ENCODE data around the gene GNA12.
"Not testable (repeated sequence)": the region's sequence is repeated elsewhere in the genome, so short reads cannot be mapped to it uniquely, and the experiment has no call there.

Gene GNA12

GRCh38 chr7:2737005-2737743 lies 106.9 kb downstream of the GNA12 start:
- H3K4me3 ChIP-seq (ENCODE audit: low read depth, low read length); DNase-seq (ENCODE audit: low read depth): not testable (repeated sequence)

- no peak for DNase-seq (ENCODE audit: low read depth)
- no peak overlapping the region for H3K4me3 ChIP-seq (ENCODE audit: low read depth, low read length)
Observed at GRCh38 chr7:2736411-2736914, 107.6 kb downstream of the GNA12 start.

GRCh38 chr7:2735744-2736143 lies 108.4 kb downstream of the GNA12 start:
- H3K4me3 ChIP-seq (ENCODE audit: low read depth, low read length), result no peak overlapping the region
- no peak for DNase-seq (ENCODE audit: low read depth)

DNA sequence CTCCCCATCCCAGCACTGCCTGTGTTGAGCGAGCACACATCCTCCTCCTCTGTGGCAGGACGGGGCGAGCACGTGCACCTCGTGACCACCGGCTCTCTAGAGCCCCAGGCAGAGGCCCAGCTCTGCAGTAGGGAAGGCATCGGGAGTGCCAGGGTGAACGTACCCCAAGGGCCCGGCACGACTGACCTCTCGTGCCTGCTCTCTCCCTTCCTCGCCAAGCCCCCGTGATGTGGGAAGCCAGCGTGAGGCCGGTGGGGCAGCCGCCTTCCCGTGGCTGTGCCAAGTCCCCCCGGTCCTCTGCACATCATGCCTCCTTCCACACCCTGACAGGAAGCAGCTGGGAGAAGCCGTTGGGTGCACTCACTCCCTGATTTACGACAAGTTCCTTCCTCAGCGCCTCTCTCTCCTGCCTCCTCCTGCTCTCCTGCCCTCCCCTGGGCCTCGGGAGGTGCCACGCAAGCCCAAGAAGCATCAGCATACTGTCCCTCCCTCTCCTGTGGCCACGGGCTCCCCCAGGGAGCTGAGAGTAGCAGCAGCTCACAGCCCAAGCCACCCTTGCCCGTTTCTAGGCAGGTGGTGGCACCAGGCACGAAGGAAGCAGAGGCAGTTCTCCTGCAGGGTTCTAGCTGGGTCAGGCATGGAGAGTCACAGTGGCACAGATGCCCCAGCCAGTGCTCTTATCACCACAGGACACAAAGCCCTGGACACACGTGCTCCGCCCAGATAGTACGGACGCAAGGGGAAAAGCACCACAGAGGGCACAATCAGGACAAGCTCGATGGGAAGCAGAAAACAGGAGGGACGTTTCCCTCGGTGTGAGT lies 109.1 kb downstream of the GNA12 start:
- H3K4me3 ChIP-seq (ENCODE audit: low read depth, low read length), result no peak overlapping the region
- DNase-seq (ENCODE audit: low read depth), result no peak

GRCh38 chr7:2734084-2734686 lies 109.9 kb downstream of the GNA12 start:
- DNase-seq (ENCODE audit: low read depth), result no peak
- no peak overlapping the region for H3K4me3 ChIP-seq (ENCODE audit: low read depth, low read length)

- H3K4me3 ChIP-seq (ENCODE audit: low read depth, low read length), result no peak overlapping the region
- DNase-seq (ENCODE audit: low read depth), result no peak
Observed at GRCh38 chr7:2732959-2733584, 111.0 kb downstream of the GNA12 start.

DNA sequence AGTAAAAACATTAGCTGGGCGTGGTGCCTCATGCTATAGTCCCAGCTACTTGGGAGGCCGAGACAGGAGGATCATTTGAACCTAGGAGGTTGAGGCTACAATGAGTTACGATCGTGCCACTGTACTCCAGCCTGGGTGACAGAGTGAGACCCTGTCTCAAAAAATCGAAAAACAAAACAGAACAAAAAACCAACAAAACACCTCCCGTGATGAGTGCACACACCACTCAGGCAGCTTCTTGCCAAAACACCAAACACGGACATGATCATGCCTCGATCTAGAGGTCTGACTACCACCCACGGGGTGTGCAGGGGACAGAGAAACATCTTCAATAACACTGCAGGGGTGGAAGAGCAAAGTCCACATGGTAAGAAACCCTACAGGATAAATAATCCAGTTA lies 111.7 kb downstream of the GNA12 start:
- no peak for DNase-seq (ENCODE audit: low read depth)
- no peak overlapping the region for H3K4me3 ChIP-seq (ENCODE audit: low read depth, low read length)

- DNase-seq (ENCODE audit: low read depth), result no peak
- no peak overlapping the region for H3K4me3 ChIP-seq (ENCODE audit: low read depth, low read length)
Observed at GRCh38 chr7:2730846-2731770, 113.0 kb downstream of the GNA12 start.

GRCh38 chr7:2729893-2730716 lies 114.0 kb downstream of the GNA12 start:
- H3K4me3 ChIP-seq (ENCODE audit: low read depth, low read length), result no peak overlapping the region
- peak; percentile 36 for DNase-seq (ENCODE audit: low read depth)

DNA sequence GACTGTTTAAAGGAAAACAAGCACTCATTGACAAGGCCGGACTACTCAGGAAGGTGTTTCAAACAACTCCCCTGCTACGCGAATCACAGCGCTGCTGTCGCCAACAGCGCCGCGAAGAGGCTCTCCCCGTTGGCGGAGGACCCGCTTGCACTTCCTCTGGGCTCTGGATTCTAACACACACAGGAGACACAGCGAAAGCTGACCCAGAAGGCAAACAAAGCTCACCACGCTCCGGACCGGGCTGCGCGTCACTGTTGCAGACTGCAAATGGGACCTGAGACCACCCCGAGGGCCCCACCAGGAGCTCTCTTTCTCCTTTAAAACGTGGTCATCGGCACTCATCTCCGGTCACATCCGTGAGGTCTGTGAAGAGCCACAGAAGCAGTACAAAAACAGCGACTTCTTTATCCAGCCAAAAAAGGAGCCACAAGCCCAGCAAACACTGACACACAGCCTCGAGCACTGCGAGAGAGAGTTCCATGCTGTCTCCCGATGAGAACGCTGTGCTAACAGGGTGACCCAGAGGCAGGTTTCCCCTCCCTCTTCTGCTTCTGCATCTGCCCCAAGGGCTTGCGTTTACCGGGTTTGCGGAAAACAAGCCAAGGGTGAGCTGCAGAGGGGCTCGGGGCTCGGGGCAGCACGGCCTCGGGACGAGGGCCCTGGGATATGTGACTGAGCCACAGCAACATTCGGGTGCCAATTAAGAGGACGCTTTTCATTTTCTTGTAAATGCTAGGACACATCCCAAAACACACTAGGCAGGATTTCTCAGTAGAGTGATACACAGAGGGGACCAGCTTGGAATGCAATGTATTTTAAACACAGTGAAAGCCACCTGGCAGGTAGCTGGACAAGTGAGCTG lies 114.8 kb downstream of the GNA12 start:
- no peak overlapping the region for H3K4me3 ChIP-seq (ENCODE audit: low read depth, low read length)
- no peak for DNase-seq (ENCODE audit: low read depth)

GRCh38 chr7:2728316-2729030 lies 115.6 kb downstream of the GNA12 start:
- DNase-seq (ENCODE audit: low read depth), result no peak

DNA sequence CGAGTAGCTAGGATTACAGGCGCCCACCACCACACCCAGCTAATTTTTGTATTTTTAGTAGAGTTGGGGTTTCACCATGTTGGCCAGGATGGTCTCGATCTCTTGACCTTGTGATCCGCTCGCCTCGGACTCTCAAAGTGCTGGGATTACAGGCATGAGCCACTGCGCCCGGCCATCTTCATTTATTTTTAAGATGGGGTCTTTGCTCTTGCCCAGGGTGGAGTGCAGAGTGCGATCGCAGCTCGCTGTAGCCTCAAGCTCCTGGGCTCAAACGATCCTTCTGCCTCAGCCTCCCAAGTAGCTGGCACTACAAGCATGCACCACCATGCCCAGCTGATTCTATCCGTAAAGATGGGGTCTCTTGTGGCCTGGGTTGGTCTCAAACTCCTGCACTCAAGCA lies 116.9 kb downstream of the GNA12 start:
- DNase-seq (ENCODE audit: low read depth), result not testable (repeated sequence)

More at GRCh38 chr7:2728316-2729030, 115.6 kb downstream of the GNA12 start:
- no peak overlapping the region for H3K4me3 ChIP-seq (ENCODE audit: low read depth, low read length)

GRCh38 chr7:2726316-2727018 lies 117.6 kb downstream of the GNA12 start:
- no peak for DNase-seq (ENCODE audit: low read depth)

More for the DNA sequence above, 116.9 kb downstream of the GNA12 start:
- not testable (repeated sequence) for H3K4me3 ChIP-seq (ENCODE audit: low read depth, low read length)

DNA sequence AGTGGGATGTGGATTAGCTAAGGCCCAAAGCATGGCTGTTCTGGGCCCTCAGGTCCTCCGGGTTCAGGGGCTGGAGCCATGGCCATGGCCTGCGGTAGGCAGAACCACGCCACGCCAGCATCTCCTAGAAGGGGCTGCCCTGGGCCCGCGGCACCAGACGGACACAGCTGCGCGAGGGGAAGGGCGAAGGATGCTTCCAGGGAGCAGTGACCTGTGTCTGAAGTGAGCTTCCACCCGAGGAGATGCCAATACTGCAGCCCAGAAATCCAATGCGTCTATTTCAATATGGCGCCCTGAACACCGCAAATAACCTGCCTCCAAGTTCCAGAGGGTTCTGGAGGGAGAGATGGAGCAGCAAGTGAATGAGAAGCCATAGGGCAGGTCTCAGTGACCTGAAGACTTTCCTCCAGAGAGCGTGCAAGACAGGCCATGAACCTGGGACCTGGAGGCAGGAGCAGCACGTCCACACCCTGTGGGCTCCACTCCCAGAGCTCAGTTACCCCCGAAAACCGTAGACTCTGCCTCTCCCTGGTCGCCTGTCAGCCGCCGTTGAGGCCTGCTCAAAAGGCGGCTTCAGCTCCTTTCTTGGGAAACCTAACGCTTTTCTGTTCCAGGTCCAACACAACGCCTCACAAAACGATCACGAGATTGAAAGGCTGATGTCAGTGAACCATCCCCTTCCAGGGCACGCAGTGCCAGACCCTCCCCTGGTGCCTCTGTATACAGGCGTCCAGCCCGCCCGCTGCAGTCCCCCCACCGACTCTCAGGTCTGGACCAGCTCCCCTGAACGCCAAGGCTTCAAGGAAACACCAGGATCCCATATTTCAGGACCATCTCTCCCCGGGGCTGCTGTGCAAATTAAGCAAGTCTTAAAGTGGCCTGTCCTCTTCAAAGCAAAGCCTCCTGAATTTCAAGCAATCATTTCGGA lies 118.7 kb downstream of the GNA12 start:
- DNase-seq (ENCODE audit: low read depth), result no peak
- H3K4me3 ChIP-seq (ENCODE audit: low read depth, low read length), result no peak overlapping the region

More at GRCh38 chr7:2726316-2727018, 117.6 kb downstream of the GNA12 start:
- no peak overlapping the region for H3K4me3 ChIP-seq (ENCODE audit: low read depth, low read length)

Measured in skeletal muscle cell (primary cell).